ENCODE measurements around the gene WFDC5. TPM values are rescaled to one million over a fixed set of nuclear protein-coding genes. Genes with fewer than 3 reads are reported as not detected.

Gene WFDC5
- total RNA-seq, 1 donor, result not detected

DNA sequence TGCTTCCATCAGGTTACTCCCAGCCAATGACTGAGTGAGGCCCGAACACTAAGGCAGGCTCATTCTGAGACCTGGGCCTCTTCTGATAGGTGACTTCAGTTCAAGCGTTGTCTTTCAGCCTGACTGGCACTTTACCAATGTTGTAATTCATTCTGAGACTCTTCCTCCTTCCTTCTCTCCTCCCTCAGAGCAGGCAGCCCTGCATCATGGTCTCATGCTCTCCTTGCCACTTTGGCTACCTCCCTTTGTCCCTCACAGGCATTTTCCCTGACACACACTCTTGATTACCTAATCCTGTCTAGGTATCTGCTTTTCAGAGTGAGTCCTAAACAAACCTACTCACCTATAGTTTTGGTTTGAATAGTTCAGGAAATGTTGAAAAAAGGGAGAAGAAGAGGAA, 21.9 kb upstream of the WFDC5 start:
- Histone ChIP-seq H3K9me3 (ENCODE audit: low read depth, low read length) (no peaks in the 10 kb centered on the region), H3K36me3 (ENCODE audit: insufficient read depth, low read length) (no peaks in the 10 kb centered on the region), H3K27me3 (ENCODE audit: insufficient read depth, low read length) (peaks cover 18% of the 10 kb centered on the region), H4K20me1 (ENCODE audit: insufficient read depth, low read length) (no peaks in the 10 kb centered on the region), H3K4me3 (ENCODE audit: insufficient read depth, low read length) (no peak overlapping the region), H3K4me1 (ENCODE audit: insufficient read depth, low read length) (no peaks in the 10 kb centered on the region), H2AFZ (ENCODE audit: low read length) (no peak overlapping the region), H3K4me2 (ENCODE audit: insufficient read depth, low read length) (no peak overlapping the region), H3K27ac (ENCODE audit: low read depth, low read length) (no peak overlapping the region), H3K79me2 (ENCODE audit: insufficient read depth, low read length) (no peaks in the 10 kb centered on the region)
- TF ChIP-seq, protein P1, sequence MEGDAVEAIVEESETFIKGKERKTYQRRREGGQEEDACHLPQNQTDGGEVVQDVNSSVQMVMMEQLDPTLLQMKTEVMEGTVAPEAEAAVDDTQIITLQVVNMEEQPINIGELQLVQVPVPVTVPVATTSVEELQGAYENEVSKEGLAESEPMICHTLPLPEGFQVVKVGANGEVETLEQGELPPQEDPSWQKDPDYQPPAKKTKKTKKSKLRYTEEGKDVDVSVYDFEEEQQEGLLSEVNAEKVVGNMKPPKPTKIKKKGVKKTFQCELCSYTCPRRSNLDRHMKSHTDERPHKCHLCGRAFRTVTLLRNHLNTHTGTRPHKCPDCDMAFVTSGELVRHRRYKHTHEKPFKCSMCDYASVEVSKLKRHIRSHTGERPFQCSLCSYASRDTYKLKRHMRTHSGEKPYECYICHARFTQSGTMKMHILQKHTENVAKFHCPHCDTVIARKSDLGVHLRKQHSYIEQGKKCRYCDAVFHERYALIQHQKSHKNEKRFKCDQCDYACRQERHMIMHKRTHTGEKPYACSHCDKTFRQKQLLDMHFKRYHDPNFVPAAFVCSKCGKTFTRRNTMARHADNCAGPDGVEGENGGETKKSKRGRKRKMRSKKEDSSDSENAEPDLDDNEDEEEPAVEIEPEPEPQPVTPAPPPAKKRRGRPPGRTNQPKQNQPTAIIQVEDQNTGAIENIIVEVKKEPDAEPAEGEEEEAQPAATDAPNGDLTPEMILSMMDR (IDR thresholded peaks at IDR 0.05; ENCODE audit: extremely low read depth, low read depth, low read length), result no peak
- no peak for DNase-seq (ENCODE audit: insufficient read length, low spot score, missing footprints)

DNA sequence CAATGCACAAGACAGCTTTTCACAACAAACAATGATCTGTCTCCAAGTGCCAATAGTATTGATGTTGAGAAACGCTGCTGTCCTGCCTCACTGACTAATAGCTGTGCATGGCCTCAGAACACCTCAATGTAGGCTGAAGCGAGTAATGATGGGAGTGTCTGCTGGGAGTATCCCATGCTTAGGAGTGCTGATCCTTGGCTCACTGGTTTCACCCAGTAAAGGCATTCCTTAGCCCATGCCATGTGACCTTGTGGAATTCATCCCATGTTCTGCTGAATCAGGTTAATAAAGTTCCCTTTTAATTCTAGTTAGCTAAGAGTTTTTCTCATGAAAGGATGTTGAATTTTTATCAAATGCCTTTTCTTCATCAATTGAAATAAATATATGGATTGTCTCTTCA, 13.1 kb upstream of the WFDC5 start:
- TF ChIP-seq, protein P1 (IDR thresholded peaks at IDR 0.05; ENCODE audit: extremely low read depth, low read depth, low read length), result no peak
- peaks cover 42% of the 10 kb centered on the region for H3K27me3 ChIP-seq (ENCODE audit: insufficient read depth, low read length)
- H3K4me2 ChIP-seq (ENCODE audit: insufficient read depth, low read length), result no peak overlapping the region
- H3K4me3 ChIP-seq (ENCODE audit: insufficient read depth, low read length), result no peak overlapping the region
- no peaks in the 10 kb centered on the region for H3K79me2 ChIP-seq (ENCODE audit: insufficient read depth, low read length)
- no peaks in the 10 kb centered on the region for H3K36me3 ChIP-seq (ENCODE audit: insufficient read depth, low read length)
- no peaks in the 10 kb centered on the region for H3K9me3 ChIP-seq (ENCODE audit: low read depth, low read length)
- no peaks in the 10 kb centered on the region for H4K20me1 ChIP-seq (ENCODE audit: insufficient read depth, low read length)
- no peaks in the 10 kb centered on the region for H3K4me1 ChIP-seq (ENCODE audit: insufficient read depth, low read length)
- DNase-seq (ENCODE audit: insufficient read length, low spot score, missing footprints), result no peak
- H2AFZ ChIP-seq (ENCODE audit: low read length), result no peak overlapping the region
- no peak overlapping the region for H3K27ac ChIP-seq (ENCODE audit: low read depth, low read length)

DNA sequence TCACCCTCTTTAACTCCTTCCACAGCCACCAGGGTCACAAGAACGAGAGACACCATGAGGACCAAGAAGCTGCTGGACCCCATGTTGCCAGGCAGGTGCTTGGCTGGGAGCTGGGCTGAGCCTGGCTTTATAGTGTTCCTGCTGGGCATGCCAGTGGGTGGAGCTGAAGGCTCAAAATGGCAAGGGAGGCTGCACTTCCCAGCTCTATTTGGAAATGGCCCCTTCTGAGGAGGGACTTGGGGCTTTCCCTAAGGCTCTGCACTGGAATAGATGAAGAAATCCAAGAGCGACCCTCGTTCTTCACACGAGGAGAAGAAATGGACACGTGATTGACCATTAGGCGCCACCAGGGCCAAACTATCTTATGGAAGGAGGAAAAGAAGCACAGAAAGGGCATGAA, 9.4 kb upstream of the WFDC5 start, which contains the start of gene WFDC12:
WFDC12 (minus strand) TSS at position 101 of the 400 bp plus-strand sequence; CDS start at position 83, 18 bp downstream.
- no peak within 1 kb of the TSS for H3K4me2 ChIP-seq (ENCODE audit: insufficient read depth, low read length)
- H3K4me3 ChIP-seq (ENCODE audit: insufficient read depth, low read length), result no peak within 1 kb of the TSS
- no peak within 1 kb of the TSS for H2AFZ ChIP-seq (ENCODE audit: low read length)
- H3K27me3 ChIP-seq (ENCODE audit: insufficient read depth, low read length), result peaks cover 34% of the 10 kb centered on the region
- H3K79me2 ChIP-seq (ENCODE audit: insufficient read depth, low read length), result no peaks in the 10 kb centered on the region
- TF ChIP-seq, protein P1 (IDR thresholded peaks at IDR 0.05; ENCODE audit: extremely low read depth, low read depth, low read length), result no peak
- no peak for DNase-seq (ENCODE audit: insufficient read length, low spot score, missing footprints)
- no peaks in the 10 kb centered on the region for H4K20me1 ChIP-seq (ENCODE audit: insufficient read depth, low read length)
- H3K9me3 ChIP-seq (ENCODE audit: low read depth, low read length), result no peaks in the 10 kb centered on the region
- no peaks in the 10 kb centered on the region for H3K36me3 ChIP-seq (ENCODE audit: insufficient read depth, low read length)
- H3K27ac ChIP-seq (ENCODE audit: low read depth, low read length), result no peak within 1 kb of the TSS
- H3K4me1 ChIP-seq (ENCODE audit: insufficient read depth, low read length), result no peaks in the 10 kb centered on the region

DNA sequence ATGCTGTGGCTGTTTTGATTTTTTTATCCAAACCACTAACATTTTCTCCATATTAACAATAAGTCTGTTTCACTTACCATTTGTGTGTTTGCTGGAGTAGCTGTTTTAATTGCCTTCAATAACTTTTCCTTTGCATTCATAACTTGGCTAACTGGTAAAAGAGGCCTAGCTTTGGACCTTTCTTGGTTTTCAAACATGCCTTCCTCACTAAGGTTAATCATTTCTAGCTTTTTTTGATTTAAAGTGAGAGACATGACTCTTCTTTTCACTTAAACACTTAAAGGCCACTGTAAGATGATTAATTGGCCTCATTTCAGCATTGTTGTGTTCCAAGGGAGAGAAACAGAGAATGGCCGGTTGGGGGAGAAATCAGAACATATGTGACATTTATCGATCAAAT, 6.4 kb upstream of the WFDC5 start:
- Histone ChIP-seq H3K27ac (ENCODE audit: low read depth, low read length) (no peak overlapping the region), H3K27me3 (ENCODE audit: insufficient read depth, low read length) (peaks cover 31% of the 10 kb centered on the region), H3K4me2 (ENCODE audit: insufficient read depth, low read length) (no peak overlapping the region), H3K79me2 (ENCODE audit: insufficient read depth, low read length) (no peaks in the 10 kb centered on the region), H3K4me1 (ENCODE audit: insufficient read depth, low read length) (no peaks in the 10 kb centered on the region), H3K4me3 (ENCODE audit: insufficient read depth, low read length) (no peak overlapping the region), H2AFZ (ENCODE audit: low read length) (no peak overlapping the region), H4K20me1 (ENCODE audit: insufficient read depth, low read length) (no peaks in the 10 kb centered on the region), H3K36me3 (ENCODE audit: insufficient read depth, low read length) (no peaks in the 10 kb centered on the region), H3K9me3 (ENCODE audit: low read depth, low read length) (no peaks in the 10 kb centered on the region)
- DNase-seq (ENCODE audit: insufficient read length, low spot score, missing footprints), result no peak
- TF ChIP-seq, protein P1 (IDR thresholded peaks at IDR 0.05; ENCODE audit: extremely low read depth, low read depth, low read length), result no peak
